ENCODE data around the gene DMAC2L.
A peak's percentile ranks its signal among the peaks of the same experiment; 100 is the strongest.
"Not testable (repeated sequence)": the region's sequence is repeated elsewhere in the genome, so short reads cannot be mapped to it uniquely, and the experiment has no call there.

The DMAC2L gene

GRCh38 chr14:50355692-50356091, 43.6 kb downstream of the DMAC2L start:
- no peak for DNase-seq (ENCODE audit: low spot score)

GRCh38 chr14:50356283-50356682, 44.2 kb downstream of the DMAC2L start:
- not testable (repeated sequence) for DNase-seq (ENCODE audit: low spot score)

- DNase-seq (ENCODE audit: low spot score): no peak
Observed at GRCh38 chr14:50357124-50357523, 45.0 kb downstream of the DMAC2L start.

- no peak for DNase-seq (ENCODE audit: low spot score)
Observed at GRCh38 chr14:50357753-50358395, 45.8 kb downstream of the DMAC2L start.

- no peak for DNase-seq (ENCODE audit: low spot score)
Observed at GRCh38 chr14:50359631-50360030, 47.5 kb downstream of the DMAC2L start.

- no peak for DNase-seq (ENCODE audit: low spot score)
Observed at GRCh38 chr14:50360093-50360492, 48.0 kb downstream of the DMAC2L start.

- no peak for DNase-seq (ENCODE audit: low spot score)
Observed at GRCh38 chr14:50360851-50361250, 48.7 kb downstream of the DMAC2L start.

GRCh38 chr14:50361473-50362403, 49.6 kb downstream of the DMAC2L start:
- not testable (repeated sequence) for DNase-seq (ENCODE audit: low spot score)

- peak; percentile 33 for DNase-seq (ENCODE audit: low spot score)
Observed at GRCh38 chr14:50362764-50363713, 50.9 kb downstream of the DMAC2L start.

- peak; percentile 75 for DNase-seq (ENCODE audit: low spot score)
Observed at GRCh38 chr14:50363714-50364111, 51.6 kb downstream of the DMAC2L start.

- no peak for DNase-seq (ENCODE audit: low spot score)
Observed at GRCh38 chr14:50364792-50365191, 52.7 kb downstream of the DMAC2L start.

- DNase-seq (ENCODE audit: low spot score): not testable (repeated sequence)
Observed at GRCh38 chr14:50365572-50365971, 53.4 kb downstream of the DMAC2L start.

- no peak for DNase-seq (ENCODE audit: low spot score)
Observed at GRCh38 chr14:50366115-50366514, 54.0 kb downstream of the DMAC2L start.

- no peak for DNase-seq (ENCODE audit: low spot score)
Observed at GRCh38 chr14:50366589-50366988, 54.5 kb downstream of the DMAC2L start.

- no peak for DNase-seq (ENCODE audit: low spot score)
Observed at GRCh38 chr14:50371546-50371945, 59.4 kb downstream of the DMAC2L start.

- no peak for DNase-seq (ENCODE audit: low spot score)
Observed at GRCh38 chr14:50373959-50374358, 61.8 kb downstream of the DMAC2L start.

- DNase-seq (ENCODE audit: low spot score): no peak
Observed at GRCh38 chr14:50375760-50376159, 63.6 kb downstream of the DMAC2L start.
